Measurements from ENCODE around the gene CYB5D1.
A peak's percentile ranks its signal among the peaks of the same experiment; 100 is the strongest.
"Not testable (repeated sequence)": the region's sequence is repeated elsewhere in the genome, so short reads cannot be mapped to it uniquely, and the experiment has no call there.

The CYB5D1 gene

GRCh38 chr17:7857713-7858521, at the start of gene CYB5D1:
CYB5D1 (plus strand) TSS chr17:7858003; CDS start chr17:7858135, 132 bp downstream.
- no peak for FAIRE-seq

- no peak for FAIRE-seq
Observed at GRCh38 chr17:7809086-7809790, 48.6 kb upstream of the CYB5D1 start.

GRCh38 chr17:7809791-7810343, 47.9 kb upstream of the CYB5D1 start:
- FAIRE-seq: not testable (repeated sequence)

- FAIRE-seq: no peak
Observed at GRCh38 chr17:7811251-7811650, 46.6 kb upstream of the CYB5D1 start.

GRCh38 chr17:7814969-7815368, 42.8 kb upstream of the CYB5D1 start:
- FAIRE-seq: no peak

GRCh38 chr17:7816926-7817642, 40.7 kb upstream of the CYB5D1 start:
- FAIRE-seq: no peak

GRCh38 chr17:7817643-7817964, 40.2 kb upstream of the CYB5D1 start:
- FAIRE-seq: no peak

- FAIRE-seq: no peak
Observed at GRCh38 chr17:7818026-7818425, 39.8 kb upstream of the CYB5D1 start.

GRCh38 chr17:7818746-7819645, 38.8 kb upstream of the CYB5D1 start:
- FAIRE-seq: no peak

- no peak for FAIRE-seq
Observed at GRCh38 chr17:7820231-7820630, 37.6 kb upstream of the CYB5D1 start.

GRCh38 chr17:7822126-7822525, 35.7 kb upstream of the CYB5D1 start:
- FAIRE-seq: no peak

- FAIRE-seq: no peak
Observed at GRCh38 chr17:7823581-7824001, 34.2 kb upstream of the CYB5D1 start.

- no peak for FAIRE-seq
Observed at GRCh38 chr17:7824021-7824924, 33.5 kb upstream of the CYB5D1 start.

GRCh38 chr17:7825206-7825990, 32.4 kb upstream of the CYB5D1 start:
- no peak for FAIRE-seq

GRCh38 chr17:7830616-7831015, 27.2 kb upstream of the CYB5D1 start:
- FAIRE-seq: no peak

GRCh38 chr17:7831233-7831632, 26.6 kb upstream of the CYB5D1 start:
- FAIRE-seq: no peak

GRCh38 chr17:7832431-7832830, 25.4 kb upstream of the CYB5D1 start:
- no peak for FAIRE-seq

- no peak for FAIRE-seq
Observed at GRCh38 chr17:7833011-7833794, 24.6 kb upstream of the CYB5D1 start.

GRCh38 chr17:7833795-7834541, 23.8 kb upstream of the CYB5D1 start, which contains the start of gene KDM6B:
KDM6B (plus strand) TSS chr17:7834217; CDS start chr17:7845555, 11,338 bp downstream.
- peak; percentile 64 for FAIRE-seq
